Stomach (tissue), 4 donors: ENCODE measurements around the gene FITM2.

Source experiments
- CTCF ChIP-seq, 7 experiments: fragments of 450-650 bp in 4 of 7; fragments of 200-600 bp in 3 of 7; sonication (generic) in 3 of 7; IDR thresholded peaks; one replicate each; pipeline ENCODE4 v1.5.1; 2016 to 2019; ENCODE audit warnings: antibody characterized with exemption in 7 of 7, control low read depth in 2 of 7, mild to moderate bottlenecking in 1 of 7
- POLR2AphosphoS5 ChIP-seq, 3 donors: sonication (generic); formaldehyde crosslinking; IDR thresholded peaks; one replicate each; pipeline ENCODE4 v1.6.1; 2016; ENCODE audit warnings: antibody characterized with exemption in 3 of 3

- no peak for TF ChIP-seq CTCF (IDR thresholded peaks at IDR 0.05)
- no peak for TF ChIP-seq POLR2AphosphoS5 (IDR thresholded peaks at IDR 0.05)
These were observed 47.8 kb upstream of the FITM2 start for GRCh38 chr20:44358776-44359175.
